Memory B cell (primary cell): ENCODE measurements around the gene SYN1.
A peak's percentile ranks its signal among the peaks of the same experiment; 100 is the strongest.

Experiments used
- ATAC-seq: fragments of 150-1000 bp; cut with Tn5 transposase; 2 replicates; pipeline ENCODE4 v1.10.0; 2021; ENCODE audit warnings: low read depth, mild to moderate bottlenecking, moderate library complexity
- DNase-seq, 2 donors: peaks; one replicate each; pipeline ENCODE4 v3.0.0; 2022; ENCODE audit warnings: low spot score in 2 of 2
- H3K27ac Mint-ChIP-seq: one replicate; pipeline ENCODE4 v1.8.0; 2022; ENCODE audit warnings: mild to moderate bottlenecking, moderate library complexity, mixed read lengths
- H3K27me3 Mint-ChIP-seq: one replicate; pipeline ENCODE4 v1.8.0; 2022; ENCODE audit warnings: mixed read lengths
- H3K36me3 Mint-ChIP-seq: one replicate; pipeline ENCODE4 v1.8.0; 2022; ENCODE audit warnings: mild to moderate bottlenecking, mixed read lengths
- H3K4me1 Mint-ChIP-seq: one replicate; pipeline ENCODE4 v1.8.0; 2022; ENCODE audit warnings: mixed read lengths
- H3K4me3 Mint-ChIP-seq: one replicate; pipeline ENCODE4 v1.8.0; 2022; ENCODE audit warnings: mild to moderate bottlenecking, moderate library complexity, mixed read lengths
- H3K9me3 Mint-ChIP-seq: one replicate; pipeline ENCODE4 v1.8.0; 2022; ENCODE audit warnings: mixed read lengths

SYN1 gene

GRCh38 chrX:47523713-47524166 lies 95.9 kb downstream of the SYN1 start:
- ATAC-seq (no peak), DNase-seq (no peak)
- H3K27ac Mint-ChIP-seq, result no peak overlapping the region
- no peaks in the 10 kb centered on the region for H3K9me3 Mint-ChIP-seq
- H3K4me1 Mint-ChIP-seq, result no peaks in the 10 kb centered on the region
- H3K4me3 Mint-ChIP-seq, result peak overlapping the region; percentile 78
- H3K27me3 Mint-ChIP-seq, result no peaks in the 10 kb centered on the region
- no peaks in the 10 kb centered on the region for H3K36me3 Mint-ChIP-seq

GRCh38 chrX:47523297-47523696 lies 96.4 kb downstream of the SYN1 start:
- H3K36me3 Mint-ChIP-seq, result no peaks in the 10 kb centered on the region
- ATAC-seq (peak; percentile 98), DNase-seq (peak; percentile 75 to 83)
- no peaks in the 10 kb centered on the region for H3K27me3 Mint-ChIP-seq
- no peaks in the 10 kb centered on the region for H3K9me3 Mint-ChIP-seq
- H3K27ac Mint-ChIP-seq, result no peak overlapping the region
- no peaks in the 10 kb centered on the region for H3K4me1 Mint-ChIP-seq
- H3K4me3 Mint-ChIP-seq, result peak overlapping the region; percentile 78
